Common myeloid progenitor, CD34-positive (primary cell): ENCODE data around the gene ETFDH.
"Not testable (repeated sequence)": the region's sequence is repeated elsewhere in the genome, so short reads cannot be mapped to it uniquely, and the experiment has no call there.

Experiments used
- CTCF ChIA-PET: fragments of 350-600 bp; sonication (Branson Sonifier 250); formaldehyde crosslinking; loops from one replicate; lab custom pipeline; 2021; ENCODE audit warnings: antibody characterized with exemption; lab: Charles Lee
- POLR2A ChIA-PET: fragments of 350-600 bp; sonication (Branson Sonifier 250); formaldehyde crosslinking; loops from one replicate; lab custom pipeline; 2021; ENCODE audit warnings: antibody characterized with exemption; lab: Charles Lee
- DNase-seq, 3 donors: peaks; one replicate each; pipeline versions ENCODE4 v3.0.0 to v3.0.0-alpha.2; 2013
- H3K27ac ChIP-seq, 2 experiments: 1 replicate in 1 of 2; 2 replicates in 1 of 2; pipeline ENCODE4 v1.7.0; 2013; ENCODE audit warnings: inconsistent platforms in 2 of 2, low read length in 2 of 2, mild to moderate bottlenecking in 2 of 2, low read depth in 1 of 2, moderate library complexity in 1 of 2; ENCODE audit not compliant: severe bottlenecking in 2 of 2, insufficient read depth in 1 of 2, poor library complexity in 1 of 2
- H3K27me3 ChIP-seq, 5 experiments: replicated peaks in 2 of 5; 1 replicate in 3 of 5; 2 replicates in 2 of 5; pipeline versions ENCODE4 v1.6.1 to v1.7.0; 2013; ENCODE audit warnings: low read length in 4 of 5, mild to moderate bottlenecking in 2 of 5, moderate library complexity in 2 of 5, inconsistent platforms in 1 of 5; ENCODE audit not compliant: insufficient read depth in 5 of 5, control insufficient read depth in 4 of 5
- H3K36me3 ChIP-seq, 4 experiments: 1 replicate in 2 of 4; 2 replicates in 2 of 4; pipeline versions ENCODE4 v1.6.1 to v1.7.0; 2013; ENCODE audit warnings: low read length in 3 of 4, control low read depth in 1 of 4, mild to moderate bottlenecking in 1 of 4; ENCODE audit not compliant: control insufficient read depth in 4 of 4, insufficient read depth in 4 of 4
- H3K4me1 ChIP-seq, 4 experiments: 1 replicate in 3 of 4; 2 replicates in 1 of 4; pipeline versions ENCODE4 v1.6.1 to v1.7.1; 2013; ENCODE audit warnings: low read length in 3 of 4, mild to moderate bottlenecking in 3 of 4, control low read depth in 1 of 4, inconsistent platforms in 1 of 4, moderate library complexity in 1 of 4; ENCODE audit not compliant: control insufficient read depth in 4 of 4, insufficient read depth in 4 of 4; ENCODE audit errors: control extremely low read depth in 1 of 4
- H3K4me3 ChIP-seq, 7 experiments: 1 replicate in 4 of 7; 2 replicates in 3 of 7; pipeline versions ENCODE4 v1.5.1 to v1.7.0; 2013; ENCODE audit warnings: mild to moderate bottlenecking in 7 of 7, low read length in 6 of 7, moderate library complexity in 6 of 7, inconsistent platforms in 2 of 7, low read depth in 2 of 7, control low read depth in 1 of 7; ENCODE audit not compliant: insufficient read depth in 4 of 7, control insufficient read depth in 1 of 7; ENCODE audit errors: extremely low read depth in 1 of 7
- H3K9me3 ChIP-seq, 5 experiments: 1 replicate in 4 of 5; 2 replicates in 1 of 5; pipeline versions ENCODE4 v1.6.1 to v1.7.1; 2013; ENCODE audit warnings: low read length in 4 of 5, mild to moderate bottlenecking in 2 of 5, inconsistent platforms in 1 of 5, low read depth in 1 of 5, moderate library complexity in 1 of 5; ENCODE audit not compliant: control insufficient read depth in 4 of 5, insufficient read depth in 2 of 5; ENCODE audit errors: control extremely low read depth in 1 of 5
- WGBS: methylation state at CpG from one replicate; pipeline ENCODE4 v1.1.5; 2013; ENCODE audit not compliant: insufficient coverage; 5-methylcytosine and 5-hydroxymethylcytosine counted together

ETFDH gene

DNA sequence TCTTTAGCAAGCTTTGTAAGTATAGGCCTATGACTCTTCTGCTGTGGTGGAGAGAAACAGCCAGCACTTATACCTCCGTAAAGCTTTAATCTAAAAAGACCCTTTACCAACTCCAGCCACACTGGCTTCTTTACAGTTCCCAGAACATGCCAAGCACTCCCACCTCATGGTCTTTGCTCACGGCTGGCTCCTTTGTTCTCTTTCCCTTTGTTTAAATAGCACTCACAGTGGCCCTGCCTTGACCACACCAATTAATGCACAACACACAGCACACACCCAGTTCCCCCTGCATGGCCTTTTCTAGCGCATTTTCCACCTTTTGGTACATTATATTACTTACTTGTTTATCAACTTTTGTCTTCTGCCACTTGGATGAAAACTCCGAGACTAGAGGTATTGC lies 32.2 kb downstream of the ETFDH start:
- CTCF ChIA-PET = interaction anchor here (0.9 kb wide), 1 partner anchor 25 kb away, joined by 3 read pairs; no protein-coding TSS in a partner anchor
- no peak for DNase-seq
- no peak overlapping the region for H3K27ac ChIP-seq
- no peaks in the 10 kb centered on the region for H3K9me3 ChIP-seq
- no peaks in the 10 kb centered on the region for H3K4me1 ChIP-seq
- 96% methylated on average over 2 of the region's 4 CpGs for WGBS
- no peak overlapping the region for H3K4me3 ChIP-seq
- POLR2A ChIA-PET = no interaction called here
- peaks cover 9 to 46% (median 30%) of the 10 kb centered on the region in 4 experiments for H3K36me3 ChIP-seq
- H3K27me3 ChIP-seq = no peaks in the 10 kb centered on the region

DNA sequence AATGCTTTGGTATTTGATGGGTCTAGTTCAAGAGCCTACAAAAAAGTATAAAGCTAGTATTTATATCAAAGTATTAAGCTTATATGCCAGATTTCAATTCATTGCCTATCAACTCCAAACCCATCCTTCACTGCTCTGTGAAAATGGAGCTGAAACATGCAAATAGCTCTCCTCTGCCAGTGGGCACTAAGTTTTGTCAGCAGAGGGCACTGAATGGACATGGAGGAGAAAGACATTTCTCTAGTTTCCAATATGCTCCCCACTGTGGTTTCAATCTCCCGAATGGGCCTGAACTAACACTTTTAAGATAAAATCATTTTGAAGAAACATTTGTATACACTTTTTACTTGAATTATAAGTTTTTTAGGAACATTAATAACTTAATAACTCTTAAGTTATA lies 38.7 kb downstream of the ETFDH start:
- DNase-seq = peak; percentile 31 to 47 (median 42)
- no peak overlapping the region for H3K4me3 ChIP-seq
- POLR2A ChIA-PET = no interaction called here

DNA sequence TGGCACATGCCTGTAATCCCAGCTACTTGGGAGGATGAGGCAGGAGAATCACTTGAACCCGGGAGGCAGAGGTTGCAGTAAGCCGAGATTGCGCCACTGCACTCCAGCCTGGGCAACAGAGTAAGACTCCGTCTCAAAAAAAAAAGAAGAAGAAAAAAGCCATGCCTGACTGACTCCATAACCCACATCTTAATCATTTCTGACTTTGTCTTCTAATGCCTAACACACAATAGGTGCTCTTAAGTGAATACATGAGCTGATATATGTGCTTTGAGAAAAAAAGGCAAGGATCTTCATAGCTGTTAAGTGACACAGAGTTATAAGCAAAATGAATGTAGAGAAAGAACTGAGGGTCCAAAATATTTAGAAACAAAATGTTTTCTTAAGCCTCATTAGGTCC lies 40.5 kb downstream of the ETFDH start:
- H3K4me1 ChIP-seq, H3K4me3 ChIP-seq, H3K27me3 ChIP-seq, POLR2A ChIA-PET, H3K9me3 ChIP-seq, H3K27ac ChIP-seq, DNase-seq: not testable (repeated sequence)
- peaks cover 19 to 82% (median 55%) of the 10 kb centered on the region in 4 experiments for H3K36me3 ChIP-seq
- CTCF ChIA-PET = interaction anchor here (1.0 to 2.5 kb wide), 5 partner anchors 10 to 489 kb away, joined by 4 to 6 read pairs (median 6); no protein-coding TSS in a partner anchor
- 100% methylated on average over 2 of the region's 4 CpGs for WGBS

More for the DNA sequence above, 38.7 kb downstream of the ETFDH start:
- Histone ChIP-seq H3K9me3 (no peaks in the 10 kb centered on the region), H3K36me3 (peaks cover 23 to 79% (median 55%) of the 10 kb centered on the region in 4 experiments), H3K4me1 (no peaks in the 10 kb centered on the region), H3K27me3 (no peaks in the 10 kb centered on the region), H3K27ac (no peak overlapping the region)
- no CpG with 5 or more reads among the region's 1 CpG for WGBS
- CTCF ChIA-PET = interaction anchor here (0.7 to 2.7 kb wide), 10 partner anchors 9 to 492 kb away, joined by 3 to 13 read pairs (median 3); no protein-coding TSS in a partner anchor

DNA sequence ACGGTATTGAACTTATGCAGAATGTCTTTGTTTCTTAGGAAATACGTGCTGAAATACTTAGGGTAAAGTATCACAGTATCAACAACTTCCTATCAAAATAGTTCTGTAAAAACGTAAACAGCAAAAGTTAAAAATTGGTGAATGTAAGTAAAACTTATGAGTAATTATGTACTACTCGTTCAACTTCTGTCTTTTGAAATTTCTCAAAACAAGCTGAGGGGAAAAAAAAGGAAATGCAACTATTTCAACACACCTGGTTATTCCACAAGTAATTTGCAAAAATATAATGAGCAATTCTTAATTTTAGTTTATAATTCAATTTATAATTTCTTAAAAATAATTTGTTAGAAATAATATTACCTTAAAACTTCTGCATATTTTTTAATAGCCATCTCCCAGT lies 42.8 kb downstream of the ETFDH start:
- POLR2A ChIA-PET = interaction anchor here (1.1 kb wide), 1 partner anchor 54 kb away, joined by 5 read pairs; the partner anchor contains the start of gene FNIP2

DNA sequence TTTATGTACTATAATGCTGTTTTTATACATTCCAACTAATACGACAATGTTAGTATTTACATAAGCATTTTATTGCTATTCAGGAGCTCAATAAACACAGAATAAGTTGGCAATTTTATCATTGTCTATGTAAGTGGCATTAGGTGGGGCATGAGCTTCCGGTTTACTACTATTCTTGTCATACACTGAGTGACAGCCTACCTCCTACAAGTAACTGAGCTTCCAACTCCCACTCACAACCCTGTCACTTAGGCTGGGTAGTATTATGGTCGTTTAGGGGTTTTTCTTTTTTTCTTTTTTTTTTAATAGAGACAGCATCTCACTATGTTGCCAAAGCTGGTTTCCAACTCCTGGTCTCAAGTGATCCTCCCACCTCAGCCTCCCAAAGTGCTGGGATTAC lies 43.7 kb downstream of the ETFDH start:
- no peak for DNase-seq
- H3K4me3 ChIP-seq = no peak overlapping the region
- ChIA-PET CTCF (interaction anchor here (0.8 kb wide), 1 partner anchor 130 kb away, joined by 3 read pairs; no protein-coding TSS in a partner anchor), POLR2A (interaction anchor here (1.1 kb wide), 1 partner anchor 53 kb away, joined by 5 read pairs; the partner anchor contains the start of gene FNIP2)
- peaks cover 34 to 81% (median 59%) of the 10 kb centered on the region in 4 experiments for H3K36me3 ChIP-seq
- H3K27me3 ChIP-seq = no peaks in the 10 kb centered on the region
- no peak overlapping the region for H3K27ac ChIP-seq
- no CpG with 5 or more reads among the region's 3 CpGs for WGBS
- no peaks in the 10 kb centered on the region for H3K4me1 ChIP-seq
- H3K9me3 ChIP-seq = no peaks in the 10 kb centered on the region

More for the DNA sequence above, 42.8 kb downstream of the ETFDH start:
- H3K27ac ChIP-seq = no peak overlapping the region
- H3K9me3 ChIP-seq = no peaks in the 10 kb centered on the region
- H3K36me3 ChIP-seq = peaks cover 38 to 86% (median 61%) of the 10 kb centered on the region in 4 experiments
- DNase-seq = no peak
- H3K27me3 ChIP-seq = no peaks in the 10 kb centered on the region
- CTCF ChIA-PET = interaction anchor here (0.7 to 1.1 kb wide), 2 partner anchors 34 to 489 kb away, joined by 3 read pairs; no protein-coding TSS in a partner anchor
- no peaks in the 10 kb centered on the region for H3K4me1 ChIP-seq
- no CpG with 5 or more reads among the region's 4 CpGs for whole genome bisulfite sequencing
- H3K4me3 ChIP-seq = no peak overlapping the region

DNA sequence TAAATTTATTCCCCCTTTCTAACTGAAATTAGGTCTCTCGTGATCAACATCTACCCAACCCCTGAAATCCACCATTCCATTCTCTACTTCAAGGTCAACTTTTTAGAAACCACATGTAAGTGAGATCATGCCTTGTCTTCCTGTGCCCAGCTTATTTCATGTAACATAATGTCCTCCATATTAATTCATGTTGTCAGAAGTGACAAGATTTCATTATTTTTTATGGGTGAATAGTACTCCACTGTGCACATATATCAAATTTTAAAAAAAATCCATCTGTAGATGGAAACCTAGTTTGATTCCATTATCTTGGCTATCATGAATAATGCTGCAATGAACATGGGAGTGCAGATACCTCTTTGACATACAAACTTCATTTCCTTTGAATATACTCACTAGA lies 49.6 kb downstream of the ETFDH start:
- Histone ChIP-seq H3K36me3 (peaks cover 17 to 41% (median 32%) of the 10 kb centered on the region in 4 experiments), H3K9me3 (no peaks in the 10 kb centered on the region), H3K4me3 (no peak overlapping the region), H3K4me1 (peaks cover 4 to 15% (median 8%) of the 10 kb centered on the region in 4 experiments), H3K27ac (no peak overlapping the region), H3K27me3 (no peaks in the 10 kb centered on the region)
- DNase-seq = no peak
- 100% methylated on average over 1 of the region's 1 CpG for WGBS
- ChIA-PET POLR2A (no interaction called here), CTCF (interaction anchor here (0.9 to 2.2 kb wide), 4 partner anchors 9 to 136 kb away, joined by 3 to 9 read pairs (median 5); no protein-coding TSS in a partner anchor)

DNA sequence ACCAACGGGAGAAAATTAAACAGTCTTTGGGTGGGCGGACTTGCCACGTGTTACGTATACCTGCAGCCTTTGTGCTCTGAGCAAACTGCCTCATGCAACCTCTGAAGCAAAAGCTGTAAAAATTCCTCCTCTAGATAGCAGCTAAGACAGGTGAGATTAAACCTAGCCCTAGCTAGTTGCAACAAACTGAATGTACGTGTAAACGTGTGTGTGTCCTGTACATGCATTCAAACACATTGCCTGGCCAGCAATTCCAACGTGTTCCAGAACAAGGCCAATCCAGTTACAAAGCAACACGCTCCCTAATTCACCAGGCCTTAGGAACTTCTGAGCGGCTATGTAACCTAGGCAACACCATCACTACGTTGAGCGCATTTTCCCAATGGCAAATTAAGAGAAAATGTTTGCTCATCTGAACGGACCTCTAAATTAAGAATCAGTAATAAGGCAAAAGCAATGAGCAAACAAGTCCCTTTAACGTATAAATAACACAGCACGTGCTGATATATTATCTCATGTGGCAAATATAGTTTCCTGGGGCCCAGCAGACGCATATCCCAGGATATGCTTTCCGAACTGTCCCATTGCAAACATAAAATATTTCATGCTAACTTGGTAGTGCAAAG lies 50.3 kb downstream of the ETFDH start:
- POLR2A ChIA-PET = no interaction called here
- CTCF ChIA-PET = interaction anchor here (0.8 to 2.2 kb wide), 3 partner anchors 10 to 130 kb away, joined by 3 to 9 read pairs (median 4); no protein-coding TSS in a partner anchor
- DNase-seq = peak; percentile 3 to 46 (median 23)
- Histone ChIP-seq H3K4me1 (peaks cover 4 to 15% (median 8%) of the 10 kb centered on the region in 4 experiments), H3K27me3 (no peaks in the 10 kb centered on the region), H3K9me3 (no peaks in the 10 kb centered on the region), H3K27ac (peak overlapping the region; percentile 76 to 91), H3K4me3 (peak overlapping the region; percentile 83 to 97 (median 93)), H3K36me3 (peaks cover 17 to 34% (median 27%) of the 10 kb centered on the region in 4 experiments)
- 36% methylated on average over 10 of the region's 16 CpGs for WGBS
